NB4 (cell line): ENCODE measurements around the gene CRYGA.

Experiments
- DNase-seq: peaks from one replicate; pipeline ENCODE4 v3.0.0; 2010; ENCODE audit warnings: low read depth
- H3K4me3 ChIP-seq: one replicate; pipeline ENCODE4 v1.5.1; 2011; ENCODE audit warnings: mild to moderate bottlenecking, low read depth, low read length, moderate library complexity
- MYC ChIP-seq: IDR thresholded peaks from 2 replicates; pipeline ENCODE4 v1.6.1; 2011; ENCODE audit warnings: low read depth, low read length
- POLR2A ChIP-seq: IDR thresholded peaks from 2 replicates; pipeline ENCODE4 v1.6.1; 2011; ENCODE audit warnings: mild to moderate bottlenecking; ENCODE audit not compliant: insufficient read length; ENCODE audit errors: extremely low read depth
- TF ChIP-seq, protein P1 (sequence below): IDR thresholded peaks from 2 replicates; pipeline ENCODE4 v1.6.1; 2011; ENCODE audit warnings: low read depth, low read length
- TF ChIP-seq, protein P2 (sequence below): IDR thresholded peaks from one replicate; pipeline ENCODE4 v1.5.1; 2012; ENCODE audit warnings: low read depth, low read length

CRYGA gene

DNA sequence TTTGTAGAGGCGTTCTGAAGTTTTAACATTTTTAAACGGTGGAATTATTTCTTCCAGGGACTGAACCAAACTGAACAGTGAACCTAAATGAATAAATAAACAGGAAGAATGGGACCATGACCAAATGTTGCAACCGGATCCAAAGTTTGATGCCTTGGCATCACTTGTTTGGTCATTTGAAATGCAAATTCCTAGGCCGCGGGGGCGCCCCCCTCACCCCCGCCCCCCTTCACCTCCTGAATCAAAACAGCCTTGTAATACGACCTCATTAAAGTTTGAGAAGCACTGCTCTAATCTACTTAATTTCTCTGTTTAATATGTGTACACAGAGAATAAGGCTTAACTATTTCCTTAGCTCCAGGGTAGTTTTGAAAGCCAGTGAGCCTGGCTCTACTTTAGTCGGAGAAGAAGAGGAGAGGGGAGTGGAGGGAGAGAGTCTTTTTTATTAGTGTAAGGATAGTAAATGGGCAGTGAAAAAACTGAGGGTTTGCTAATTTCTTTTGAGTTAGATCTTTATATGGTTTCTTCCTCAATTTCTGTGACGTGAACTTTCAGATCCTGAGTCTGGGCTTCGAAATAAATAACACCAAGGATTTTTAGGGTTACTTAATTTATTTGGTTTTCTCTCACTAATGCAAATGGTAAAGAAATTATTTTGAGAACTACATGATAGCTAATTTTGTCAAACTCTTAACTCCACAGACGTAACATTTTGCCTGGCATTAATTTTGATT, 20.8 kb upstream of the CRYGA start:
- H3K4me3 ChIP-seq, result no peak overlapping the region
- TF ChIP-seq POLR2A (no peak), MYC (no peak)
- TF ChIP-seq, protein P1, sequence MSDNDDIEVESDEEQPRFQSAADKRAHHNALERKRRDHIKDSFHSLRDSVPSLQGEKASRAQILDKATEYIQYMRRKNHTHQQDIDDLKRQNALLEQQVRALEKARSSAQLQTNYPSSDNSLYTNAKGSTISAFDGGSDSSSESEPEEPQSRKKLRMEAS, result no peak
- TF ChIP-seq, protein P2, sequence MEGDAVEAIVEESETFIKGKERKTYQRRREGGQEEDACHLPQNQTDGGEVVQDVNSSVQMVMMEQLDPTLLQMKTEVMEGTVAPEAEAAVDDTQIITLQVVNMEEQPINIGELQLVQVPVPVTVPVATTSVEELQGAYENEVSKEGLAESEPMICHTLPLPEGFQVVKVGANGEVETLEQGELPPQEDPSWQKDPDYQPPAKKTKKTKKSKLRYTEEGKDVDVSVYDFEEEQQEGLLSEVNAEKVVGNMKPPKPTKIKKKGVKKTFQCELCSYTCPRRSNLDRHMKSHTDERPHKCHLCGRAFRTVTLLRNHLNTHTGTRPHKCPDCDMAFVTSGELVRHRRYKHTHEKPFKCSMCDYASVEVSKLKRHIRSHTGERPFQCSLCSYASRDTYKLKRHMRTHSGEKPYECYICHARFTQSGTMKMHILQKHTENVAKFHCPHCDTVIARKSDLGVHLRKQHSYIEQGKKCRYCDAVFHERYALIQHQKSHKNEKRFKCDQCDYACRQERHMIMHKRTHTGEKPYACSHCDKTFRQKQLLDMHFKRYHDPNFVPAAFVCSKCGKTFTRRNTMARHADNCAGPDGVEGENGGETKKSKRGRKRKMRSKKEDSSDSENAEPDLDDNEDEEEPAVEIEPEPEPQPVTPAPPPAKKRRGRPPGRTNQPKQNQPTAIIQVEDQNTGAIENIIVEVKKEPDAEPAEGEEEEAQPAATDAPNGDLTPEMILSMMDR, result no peak
- DNase-seq, result no peak

DNA sequence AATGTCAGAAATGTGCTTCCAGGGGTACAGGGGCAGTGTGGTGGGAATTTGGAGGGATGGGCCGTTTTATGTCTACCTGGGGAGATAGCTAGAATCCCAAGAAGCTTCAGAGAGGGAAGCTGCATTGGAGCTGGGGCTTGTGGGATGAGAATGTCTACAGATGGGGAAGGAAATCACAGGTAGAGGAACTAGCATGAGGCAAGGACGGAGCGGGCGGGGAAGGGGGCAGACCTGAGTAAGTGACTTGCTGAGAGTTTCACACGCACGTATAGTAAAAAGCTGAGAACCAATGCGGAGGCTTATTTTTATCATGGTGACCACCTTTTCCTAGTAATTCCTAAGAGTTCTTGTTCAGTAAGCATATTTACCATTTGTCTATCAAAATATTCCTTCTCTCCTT, 20.1 kb upstream of the CRYGA start:
- H3K4me3 ChIP-seq, result no peak overlapping the region
- TF ChIP-seq POLR2A, result no peak
- TF ChIP-seq, protein P1, result no peak
- no peak for TF ChIP-seq MYC
- TF ChIP-seq, protein P2, result no peak
- no peak for DNase-seq

DNA sequence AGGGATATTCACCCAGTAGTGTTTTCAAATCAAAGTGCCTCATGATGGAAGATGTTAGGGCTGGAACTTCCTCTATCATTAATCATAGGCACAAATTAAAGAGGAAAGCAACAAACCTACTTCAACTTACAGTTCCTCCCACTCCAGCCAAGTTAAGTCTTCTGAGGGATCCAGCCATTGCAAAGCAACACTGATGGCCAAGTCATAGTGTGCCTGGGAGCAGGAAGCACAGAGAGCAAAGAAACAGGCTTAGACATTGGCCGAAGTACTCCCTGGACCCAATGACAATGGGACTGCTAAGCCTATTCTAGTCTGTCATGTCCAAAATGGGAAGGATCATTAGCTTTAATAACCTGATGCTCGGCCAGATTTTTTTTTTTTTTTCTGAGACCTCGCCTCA, 19.4 kb upstream of the CRYGA start:
- no peak for DNase-seq
- no peak overlapping the region for H3K4me3 ChIP-seq
- TF ChIP-seq MYC, result no peak
- TF ChIP-seq, protein P2, result no peak
- no peak for TF ChIP-seq POLR2A
- TF ChIP-seq, protein P1, result no peak

DNA sequence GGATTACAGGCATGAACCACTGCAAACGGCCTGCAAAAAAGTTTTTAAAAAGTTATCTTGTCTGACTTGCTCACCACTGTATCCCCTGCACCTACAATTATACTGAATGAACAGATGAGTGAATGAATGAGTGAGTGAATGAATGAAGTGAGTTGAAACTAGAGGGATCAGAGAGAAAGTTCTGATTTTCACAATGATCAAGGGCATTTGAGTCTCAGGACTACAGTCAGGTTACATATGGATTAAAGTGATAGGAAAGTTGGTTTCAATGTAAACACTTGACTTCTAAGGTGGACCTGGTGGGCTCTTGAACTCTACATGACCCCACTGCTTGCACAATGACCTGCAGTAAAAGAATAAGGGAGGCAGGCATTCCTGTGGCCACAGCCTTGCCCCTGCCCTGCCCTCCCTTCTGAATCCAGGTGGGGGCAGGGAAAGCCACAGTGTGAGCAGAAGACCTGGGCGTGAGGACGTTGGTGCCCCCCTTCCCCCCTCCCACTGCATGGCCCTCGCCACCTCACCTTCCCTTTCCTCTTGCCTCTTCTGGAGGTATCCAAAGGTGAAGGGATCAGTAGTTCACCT, 15.7 kb upstream of the CRYGA start:
- peak; percentile 45 for DNase-seq
- TF ChIP-seq, protein P1, result no peak
- TF ChIP-seq MYC (no peak), POLR2A (no peak)
- TF ChIP-seq, protein P2, result no peak
- no peak overlapping the region for H3K4me3 ChIP-seq

DNA sequence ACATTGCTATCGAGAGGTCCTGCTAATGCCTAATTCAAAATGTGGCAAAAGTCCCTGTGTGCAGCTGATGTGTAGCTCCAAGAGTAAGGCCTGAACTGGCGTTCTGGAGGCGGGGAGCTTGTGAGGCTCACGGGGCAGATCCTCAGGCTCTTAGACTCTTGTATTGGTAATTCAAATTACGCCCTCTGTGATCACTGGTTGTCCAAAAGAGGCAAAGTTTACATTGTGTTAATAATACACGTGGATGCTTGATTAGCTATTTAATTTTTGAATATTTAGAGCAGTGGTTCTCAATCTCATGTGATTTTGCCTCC, 12.4 kb upstream of the CRYGA start:
- DNase-seq, result no peak
- TF ChIP-seq POLR2A (no peak), MYC (no peak)
- TF ChIP-seq, protein P1, result no peak
- TF ChIP-seq, protein P2, result no peak

More for the DNA sequence above, 12.4 kb upstream of the CRYGA start:
- H3K4me3 ChIP-seq, result no peak overlapping the region
